GM21717 (cell line): Measurements from ENCODE around the gene MXD1.
"Not testable (repeated sequence)": the region's sequence is repeated elsewhere in the genome, so short reads cannot be mapped to it uniquely, and the experiment has no call there.

ENCODE experiments used
- ATAC-seq: cut with Tn5 transposase; IDR thresholded peaks from one replicate; pipeline ENCODE4 v1.9.1; 2021; ENCODE audit warnings: mild to moderate bottlenecking, moderate library complexity; ENCODE audit not compliant: unreplicated experiment

MXD1 gene, protein sequence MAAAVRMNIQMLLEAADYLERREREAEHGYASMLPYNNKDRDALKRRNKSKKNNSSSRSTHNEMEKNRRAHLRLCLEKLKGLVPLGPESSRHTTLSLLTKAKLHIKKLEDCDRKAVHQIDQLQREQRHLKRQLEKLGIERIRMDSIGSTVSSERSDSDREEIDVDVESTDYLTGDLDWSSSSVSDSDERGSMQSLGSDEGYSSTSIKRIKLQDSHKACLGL

DNA sequence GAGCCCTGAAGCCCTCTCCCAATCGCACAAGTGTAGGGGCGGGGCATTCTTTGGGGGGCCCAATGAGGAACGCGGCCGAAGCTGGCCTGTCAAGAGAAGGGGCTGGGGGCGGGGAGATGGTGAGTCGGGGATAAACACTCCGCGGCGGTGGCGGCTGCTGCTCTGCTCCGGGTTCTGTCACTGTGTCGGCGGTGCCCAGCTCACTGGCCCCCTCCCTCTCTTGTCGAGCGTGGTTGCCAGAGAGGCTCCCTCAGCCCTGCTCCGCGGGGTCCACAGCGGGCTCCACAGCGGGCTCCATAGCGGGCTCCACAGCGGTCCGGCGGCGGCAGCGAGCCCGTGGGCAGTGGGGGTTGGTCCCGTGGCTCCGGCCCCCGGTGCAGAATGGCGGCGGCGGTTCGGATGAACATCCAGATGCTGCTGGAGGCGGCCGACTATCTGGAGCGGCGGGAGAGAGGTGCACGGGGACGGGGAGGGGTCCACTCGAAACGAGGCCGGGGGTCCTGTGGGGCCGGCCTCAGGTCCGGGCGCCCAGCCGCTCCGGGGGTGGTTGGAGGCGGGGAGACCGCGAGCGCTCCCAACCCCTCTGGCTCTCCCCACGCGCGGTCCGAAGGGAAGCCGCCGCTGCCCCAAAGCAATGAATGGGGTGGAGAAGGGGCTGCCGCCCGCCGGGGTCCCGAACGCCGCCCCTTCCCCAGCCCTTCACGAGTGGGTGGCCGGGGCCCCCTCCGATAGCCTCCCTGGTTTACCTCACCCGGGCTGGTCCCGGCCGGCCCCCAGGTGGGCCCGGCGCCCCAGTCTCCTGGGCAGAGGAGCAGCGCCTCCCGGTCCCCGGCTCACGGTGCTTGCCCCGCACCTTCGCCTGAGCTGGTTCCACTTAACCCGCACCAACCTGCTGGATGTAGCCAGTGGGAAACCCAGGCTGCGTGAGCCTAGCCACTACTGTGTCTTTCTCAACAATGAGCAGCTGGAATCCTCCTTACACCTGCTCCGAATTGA, at the start of gene MXD1:
MXD1 (plus strand) TSS at position 160 of the 996 bp plus-strand sequence; CDS start at position 382, 222 bp downstream.
- peak; percentile 4 for ATAC-seq

DNA sequence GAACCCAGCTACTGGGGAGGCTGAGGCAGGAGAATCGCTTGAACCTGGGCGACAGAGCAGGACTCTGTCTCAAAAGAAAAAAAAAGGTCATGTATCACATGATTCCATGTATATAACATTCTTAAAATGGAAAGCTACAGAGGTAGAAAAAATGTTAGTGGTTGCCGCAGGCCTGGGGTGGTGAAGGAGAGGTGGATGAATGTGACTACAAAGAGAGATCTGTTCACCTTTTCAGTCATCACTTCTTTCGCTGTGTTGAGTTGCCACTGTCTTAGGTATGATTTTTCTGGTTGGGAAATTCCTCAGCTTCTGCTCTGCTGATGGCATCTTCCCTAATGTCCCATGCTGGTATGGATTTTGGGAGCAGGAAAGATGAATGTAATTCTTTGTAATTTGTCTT, 26.5 kb upstream of the MXD1 start:
- ATAC-seq: no peak

DNA sequence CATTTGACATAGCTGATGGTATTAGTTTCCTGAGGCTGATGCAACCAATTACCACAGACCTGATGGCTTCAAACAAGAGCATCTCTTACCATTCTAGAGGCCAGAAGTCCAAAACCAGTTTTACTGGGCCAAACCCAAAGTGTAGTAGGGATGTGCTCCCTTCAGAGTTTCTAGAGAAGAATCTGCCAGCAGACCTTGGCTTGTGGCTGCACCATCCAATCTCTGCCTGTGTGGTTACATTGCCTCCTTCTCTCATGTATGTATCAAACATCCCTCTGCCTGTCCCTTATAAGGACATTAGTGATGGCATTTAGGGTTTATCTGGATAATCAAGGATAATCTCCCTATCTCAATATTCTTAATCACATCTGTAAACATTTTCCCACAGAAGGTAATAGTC, 25.6 kb upstream of the MXD1 start:
- ATAC-seq: no peak

DNA sequence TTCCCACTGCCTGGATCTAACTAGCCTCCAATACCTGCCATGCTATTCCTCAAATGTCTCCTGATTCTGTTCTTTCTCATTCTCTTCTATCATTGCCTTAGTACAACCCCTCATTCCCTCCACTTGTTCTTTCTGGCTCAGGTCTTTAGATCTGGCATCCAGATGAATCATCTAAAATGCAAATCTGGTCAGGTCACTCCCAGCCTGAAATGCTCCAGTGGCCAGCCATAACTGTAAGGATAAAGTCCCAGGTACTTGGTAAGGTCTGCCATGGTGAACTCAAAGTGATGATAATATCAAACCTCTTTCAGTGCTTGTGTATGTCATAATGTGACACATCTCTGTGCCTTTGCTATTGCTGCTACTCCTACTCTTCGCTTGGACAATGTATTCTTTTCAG, 24.0 kb upstream of the MXD1 start:
- no peak for ATAC-seq

DNA sequence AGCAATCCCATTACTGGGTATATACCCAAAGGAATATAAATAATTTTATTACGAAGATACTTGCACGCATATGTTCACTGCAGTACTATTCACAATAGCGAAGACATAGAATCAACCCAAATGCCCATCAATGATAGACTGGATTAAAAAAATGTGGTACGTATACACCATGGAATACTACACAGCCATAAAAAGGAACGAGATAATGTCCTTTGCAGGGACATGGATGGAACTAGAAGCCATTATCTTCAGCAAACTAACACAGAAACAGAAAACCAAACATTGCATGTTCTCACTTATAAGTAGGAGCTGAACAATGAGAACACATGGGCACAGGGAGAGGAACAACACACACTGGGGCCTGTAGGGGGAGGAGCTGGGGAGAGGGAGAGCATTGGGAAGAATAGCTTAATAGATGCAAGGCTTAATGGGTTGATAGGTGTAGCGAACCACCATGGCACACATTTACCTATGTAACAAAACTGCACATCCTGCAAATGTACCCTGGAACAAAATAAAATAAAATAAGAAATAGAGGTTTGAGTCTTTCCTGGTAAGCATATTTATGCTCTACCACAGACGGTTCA, 22.0 kb upstream of the MXD1 start:
- ATAC-seq: not testable (repeated sequence)

DNA sequence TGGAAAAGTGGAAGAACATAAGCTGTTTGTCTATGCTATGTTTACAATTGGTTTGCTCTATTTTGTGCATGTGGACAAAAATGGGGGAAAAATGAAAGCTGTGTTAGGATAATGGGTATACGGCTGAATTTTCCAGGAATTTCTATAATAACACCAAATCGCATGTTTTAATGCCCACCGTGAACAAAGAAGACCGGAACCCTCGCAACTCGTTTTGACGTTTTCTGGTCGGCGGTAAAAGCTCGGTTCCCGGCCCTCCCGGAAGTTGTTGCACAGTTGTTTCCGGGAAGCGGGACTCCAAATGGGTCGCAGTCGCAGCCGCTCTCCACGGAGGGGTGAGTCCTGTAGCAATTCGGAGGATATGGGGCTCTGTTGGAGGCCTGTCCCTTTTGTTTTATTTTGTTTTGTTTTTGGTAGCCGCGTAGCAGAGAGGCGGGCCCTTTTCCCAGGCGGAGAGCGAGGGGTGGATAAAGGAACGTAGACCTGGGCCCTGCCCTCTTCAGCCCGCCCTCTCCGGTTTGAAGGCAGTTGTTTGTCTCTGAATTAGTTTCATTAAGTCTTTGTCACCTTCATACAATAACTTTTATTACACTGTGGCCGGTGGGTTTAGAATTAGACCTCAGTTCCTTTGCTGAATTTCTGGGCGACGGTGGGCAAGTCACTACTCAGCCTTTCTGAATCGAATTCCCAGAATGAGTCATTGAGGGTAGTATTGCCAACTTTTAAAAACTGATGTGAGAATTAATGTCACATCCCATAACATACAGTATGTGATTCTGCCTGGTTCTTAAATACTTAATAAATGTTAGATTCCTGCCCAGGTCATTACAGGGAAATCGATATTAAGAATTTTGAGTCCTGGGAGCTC, 21.0 kb upstream of the MXD1 start, which contains the start of gene SNRNP27:
SNRNP27 (plus strand) TSS at position 273 of the 868 bp plus-strand sequence; CDS start at position 302, 29 bp downstream.
- peak; percentile 53 for ATAC-seq

DNA sequence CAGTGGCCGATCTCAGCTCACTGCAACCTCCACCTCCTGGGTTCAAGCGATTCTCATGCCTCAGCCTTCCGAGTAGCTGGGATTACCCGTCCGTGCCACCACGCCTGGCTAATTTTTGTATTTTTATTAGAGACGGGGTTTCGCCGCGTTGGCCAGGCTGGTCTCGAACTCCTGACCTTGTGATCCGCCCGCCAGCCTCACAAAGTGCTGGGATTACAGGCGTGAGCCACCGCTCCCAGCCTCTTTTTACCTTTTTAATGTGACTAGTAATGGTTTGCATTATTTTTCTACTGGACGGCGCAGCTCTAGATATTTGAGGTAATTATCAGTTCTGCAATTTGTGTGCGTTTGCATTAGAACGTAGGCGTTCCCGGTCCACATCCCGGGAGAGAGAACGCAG, 20.2 kb upstream of the MXD1 start:
- not testable (repeated sequence) for ATAC-seq

DNA sequence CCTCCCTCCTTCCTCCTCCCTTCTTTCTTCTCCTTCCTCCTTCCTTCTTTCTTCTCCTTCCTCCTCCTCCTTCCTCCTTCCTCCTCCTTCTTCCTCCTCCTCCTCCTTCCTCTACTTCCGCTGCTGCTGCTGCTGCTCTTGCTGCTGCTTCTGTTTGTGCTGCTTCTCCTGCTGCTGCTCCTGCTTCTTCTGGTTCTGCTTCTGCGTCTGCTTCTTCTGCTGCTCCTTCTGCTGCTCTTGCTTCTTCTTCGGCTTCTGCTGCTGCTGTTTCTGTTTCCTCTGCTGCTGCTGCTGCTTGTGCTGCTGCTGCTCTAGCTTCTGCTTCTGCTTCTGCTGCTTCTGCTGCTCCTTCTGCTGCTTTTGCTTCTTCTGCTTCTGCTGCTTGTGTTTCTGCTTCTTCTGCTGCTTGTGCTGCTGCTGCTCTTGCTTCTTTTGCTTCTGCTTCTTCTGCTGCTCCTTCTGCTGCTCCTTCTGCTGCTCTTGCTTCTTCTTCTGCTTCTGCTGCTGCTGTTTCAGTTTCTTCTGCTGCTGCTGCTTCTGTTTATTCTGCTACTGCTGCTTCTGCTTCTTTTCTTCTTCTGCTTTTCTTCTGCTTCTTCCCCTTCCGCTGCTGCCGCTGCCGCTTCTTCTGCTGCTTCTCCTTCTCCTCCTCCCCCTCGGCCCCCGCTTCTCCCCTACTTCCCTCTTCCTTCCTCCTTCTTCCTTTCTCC, 12.5 kb upstream of the MXD1 start:
- ATAC-seq: no peak

DNA sequence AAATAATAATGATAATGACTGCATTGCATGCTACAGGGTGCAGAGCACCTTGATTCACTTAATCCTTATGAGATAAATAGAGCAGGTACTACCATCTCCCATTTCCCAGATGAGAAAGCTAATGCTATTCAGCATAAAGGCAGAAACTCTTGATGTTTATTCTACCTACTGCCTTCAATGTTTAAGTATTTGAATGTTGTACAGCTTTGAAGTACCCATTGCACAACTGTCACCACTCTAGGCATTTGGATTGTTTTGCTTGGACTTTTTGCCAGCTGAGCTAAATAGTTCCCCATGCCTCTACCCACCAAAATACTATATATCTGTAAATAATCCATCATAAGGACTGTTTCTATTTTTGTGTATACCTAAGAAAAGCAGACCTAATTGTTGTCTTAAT, 7.7 kb upstream of the MXD1 start:
- ATAC-seq: no peak

DNA sequence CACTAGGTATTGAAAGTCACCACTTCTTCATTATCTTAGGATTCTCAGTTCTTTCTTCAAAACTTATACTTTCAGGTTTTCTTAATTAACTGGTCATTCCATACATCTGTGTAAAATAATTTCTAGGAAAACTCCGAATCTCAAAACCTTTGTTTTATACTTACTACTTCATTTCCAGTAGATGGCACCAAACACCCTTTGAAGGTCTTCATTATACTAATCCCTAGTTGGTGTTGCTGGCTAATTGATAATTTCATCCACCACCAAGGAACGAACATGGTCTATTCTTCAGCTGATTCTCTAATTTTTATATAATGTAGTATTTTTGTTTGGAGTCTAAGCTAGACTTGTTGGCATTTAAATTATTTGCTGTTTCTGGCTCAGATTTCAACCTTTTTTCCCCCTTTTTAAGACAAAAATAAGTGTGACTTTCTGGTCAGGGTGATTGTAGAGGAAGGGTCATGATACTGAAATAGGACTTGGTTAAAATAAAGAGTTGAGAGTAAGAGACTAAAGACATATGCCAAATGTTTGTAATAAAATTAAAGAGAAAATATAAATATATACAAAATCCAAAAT, 2.8 kb upstream of the MXD1 start:
- no peak for ATAC-seq

DNA sequence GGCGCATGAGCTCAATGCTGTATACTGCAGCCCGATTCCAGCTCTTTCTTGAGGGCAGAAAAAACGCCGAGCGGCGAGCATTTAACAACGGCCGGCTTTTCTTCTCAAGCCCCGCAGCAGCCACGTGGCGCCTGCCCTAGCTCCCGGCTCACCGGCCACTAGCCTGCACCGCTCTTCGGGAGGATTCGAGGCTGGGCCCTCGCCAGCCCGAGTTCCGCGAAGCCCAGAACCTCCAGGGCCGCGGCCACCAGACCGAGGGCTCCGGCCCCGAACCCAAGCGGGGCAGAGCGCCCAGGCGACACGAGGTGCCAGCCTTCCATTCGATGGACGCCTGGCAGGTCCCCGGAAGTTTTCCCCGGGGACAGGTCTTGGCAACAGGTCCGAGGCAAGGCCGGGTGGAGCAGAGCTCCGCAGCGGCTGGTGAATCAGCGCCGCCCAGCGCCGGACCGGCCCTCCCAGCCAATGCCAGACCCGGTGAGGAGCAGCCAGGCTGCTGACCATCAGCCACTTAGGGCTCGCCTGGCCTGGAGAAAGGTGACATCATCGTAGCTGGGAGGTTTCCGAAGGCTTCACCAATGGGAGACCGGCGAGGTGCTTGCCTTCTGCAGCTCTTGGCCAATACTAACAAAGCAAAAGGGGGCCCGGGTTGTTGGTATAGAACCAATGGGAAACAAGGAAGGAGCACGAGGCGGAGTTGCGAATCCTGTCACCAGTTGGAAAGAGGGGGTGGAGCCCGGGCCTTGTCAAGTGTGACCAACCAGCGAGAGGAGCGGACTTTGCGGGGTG, 552 bp upstream of the MXD1 start:
- peak; percentile 89 for ATAC-seq

DNA sequence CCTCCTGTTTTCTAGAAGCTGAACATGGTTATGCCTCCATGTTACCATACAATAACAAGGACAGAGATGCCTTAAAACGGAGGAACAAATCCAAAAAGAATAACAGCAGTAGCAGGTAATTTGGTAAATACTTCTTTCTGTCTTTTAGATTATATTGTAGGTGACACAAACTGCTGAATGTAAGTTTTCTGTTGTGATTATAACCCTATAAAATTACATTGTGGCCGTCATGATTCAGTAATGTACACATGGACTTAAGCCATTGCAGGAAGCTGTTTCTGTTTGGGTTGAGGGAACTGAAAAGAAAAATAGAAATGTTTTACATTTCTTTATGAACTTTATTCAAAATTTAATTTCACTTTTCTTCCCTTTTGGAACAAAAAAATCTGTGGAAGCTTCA, 1.2 kb downstream of the MXD1 start:
- no peak for ATAC-seq

DNA sequence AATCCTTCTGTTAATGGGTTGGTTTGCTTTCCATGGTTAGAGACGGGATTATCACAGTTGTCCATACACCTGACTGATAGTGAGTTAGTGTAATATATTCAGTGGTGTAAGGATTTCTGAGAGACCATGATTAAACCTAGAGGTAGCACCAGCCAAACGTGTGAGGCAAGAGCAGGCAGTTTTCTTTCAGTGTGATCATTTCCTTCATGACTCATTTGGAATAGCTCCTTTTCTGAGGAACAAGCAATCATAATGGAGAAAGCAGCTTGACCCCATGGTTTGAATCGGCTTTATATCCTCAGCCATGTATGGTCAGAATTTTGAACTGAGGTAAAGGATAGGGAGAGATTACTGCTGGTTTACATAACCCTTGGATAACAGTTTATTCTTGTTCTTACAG, 2.9 kb downstream of the MXD1 start:
- ATAC-seq: no peak

DNA sequence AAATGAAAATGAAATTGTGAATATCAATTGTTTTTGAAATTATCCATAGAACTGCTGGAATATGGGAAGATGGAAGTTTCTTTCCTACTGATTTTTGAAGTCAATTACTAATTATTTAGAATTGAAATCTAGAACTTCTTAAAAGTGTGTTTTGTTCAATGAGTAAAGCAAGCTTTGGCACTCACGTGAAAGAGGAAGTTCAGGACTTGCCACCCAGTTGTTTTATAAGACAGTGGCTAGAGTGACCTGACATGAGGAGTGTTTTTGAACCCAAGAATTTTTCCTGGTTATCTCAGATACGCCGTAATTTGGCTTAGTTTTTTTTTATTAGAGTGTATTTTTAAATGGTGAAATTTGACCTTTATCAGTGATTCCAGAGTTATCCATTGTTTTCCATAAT, 3.5 kb downstream of the MXD1 start:
- ATAC-seq: no peak

DNA sequence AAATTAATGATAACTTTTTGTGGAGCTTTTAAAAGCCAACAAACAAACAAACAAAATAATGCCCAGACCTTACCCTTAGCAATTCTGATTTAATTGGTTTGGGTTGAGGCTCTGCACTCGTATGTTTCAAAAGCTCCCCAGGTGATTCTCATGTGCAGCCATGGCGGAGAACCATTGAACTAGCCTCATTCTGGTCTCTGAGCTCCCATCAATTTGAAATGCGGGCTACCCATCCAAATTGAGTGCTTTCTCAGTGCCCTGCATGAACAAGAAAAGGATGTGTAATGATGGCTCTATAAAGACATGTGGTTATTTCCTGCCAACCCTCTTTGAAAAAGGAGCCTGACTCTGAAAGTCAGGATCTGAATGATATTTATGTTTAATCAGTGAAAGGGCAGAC, 8.2 kb downstream of the MXD1 start:
- no peak for ATAC-seq

DNA sequence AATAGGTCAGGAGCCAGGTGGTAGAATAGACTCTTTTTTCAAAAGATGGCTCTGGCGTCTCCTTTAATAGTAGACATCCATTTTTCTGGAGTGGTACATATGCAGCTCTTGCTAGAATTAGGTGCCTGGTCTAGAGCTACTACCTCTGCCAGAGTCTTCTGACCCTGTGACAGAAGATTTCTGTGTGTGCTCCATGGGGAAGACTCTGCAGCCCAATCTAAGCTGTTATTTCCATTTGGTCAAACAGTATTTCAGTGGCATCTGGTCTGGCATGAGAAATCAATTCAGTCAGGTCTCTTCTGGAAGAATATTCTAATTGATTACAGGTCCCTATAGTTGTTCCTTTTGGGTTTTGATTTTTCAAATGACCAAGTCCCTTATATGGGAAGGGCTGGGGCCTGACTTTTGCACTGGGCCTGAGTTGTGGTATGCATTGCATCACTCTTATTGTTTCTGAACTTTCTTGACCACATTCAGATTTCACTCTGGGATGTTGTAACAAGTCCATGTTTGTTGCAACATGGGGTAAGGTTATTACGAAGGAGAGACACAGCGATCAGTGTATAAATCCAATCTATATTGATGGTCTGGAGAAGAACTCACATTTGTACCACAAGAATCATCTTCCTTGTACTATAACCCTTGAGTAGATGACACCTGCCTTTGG, 12.1 kb downstream of the MXD1 start:
- no peak for ATAC-seq

DNA sequence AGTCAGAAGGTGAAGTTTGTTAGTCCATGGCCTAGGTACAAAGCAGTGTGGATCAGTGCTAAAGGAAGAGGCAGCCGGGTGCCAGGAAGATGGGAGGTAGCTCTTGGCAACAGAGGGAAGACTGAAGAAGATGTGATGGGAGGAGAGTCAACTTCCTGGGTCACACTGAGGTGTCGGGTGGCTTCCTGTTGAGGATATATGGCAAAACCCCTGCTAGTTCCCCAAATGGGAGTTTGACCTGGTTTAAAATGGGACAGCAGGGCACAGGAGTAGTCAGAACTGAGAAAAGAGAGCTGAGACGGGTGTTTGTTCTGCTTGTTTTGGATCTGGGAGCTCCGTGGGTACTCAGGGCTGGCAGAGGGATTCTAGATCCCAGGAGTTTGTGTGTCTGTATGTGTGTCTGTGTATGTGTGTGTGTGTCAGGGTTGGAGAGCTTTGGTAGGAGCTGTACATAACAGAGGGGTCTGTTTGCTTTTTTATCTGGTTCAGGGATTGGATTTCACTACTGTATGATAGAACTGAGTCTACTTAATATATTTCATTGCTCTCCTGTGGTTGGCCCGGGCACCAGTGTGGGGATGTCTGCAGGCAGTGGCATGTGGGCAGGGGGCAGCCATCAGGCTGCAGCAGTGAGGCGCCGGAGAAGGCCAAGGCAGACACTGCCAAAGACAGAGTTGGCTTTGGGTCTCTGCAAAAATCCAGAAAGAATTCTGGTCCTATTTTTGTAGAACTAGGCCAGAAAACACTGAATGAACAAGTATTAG, 17.1 kb downstream of the MXD1 start:
- ATAC-seq: no peak

DNA sequence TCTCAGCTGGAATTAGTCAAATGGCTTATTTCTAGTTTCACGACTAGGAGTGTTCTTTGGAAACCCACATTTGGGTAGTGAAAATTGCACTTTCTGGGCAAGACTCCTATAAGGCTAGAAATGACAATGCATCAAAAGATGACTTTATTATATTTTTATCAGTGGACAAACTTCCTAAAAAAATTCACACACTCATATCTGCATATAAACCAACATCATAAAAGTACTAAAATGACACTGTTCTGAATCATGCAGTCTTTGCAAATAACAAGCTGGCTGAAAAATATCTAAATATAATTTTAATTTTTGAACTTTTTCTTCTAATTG, 17.6 kb downstream of the MXD1 start:
- no peak for ATAC-seq
